Measurements from ENCODE around the gene GCDH.
A peak's percentile ranks its signal among the peaks of the same experiment; 100 is the strongest.
"Not testable (repeated sequence)": the region's sequence is repeated elsewhere in the genome, so short reads cannot be mapped to it uniquely, and the experiment has no call there.

GCDH gene

GRCh38 chr19:12872941-12873890 lies 17.7 kb upstream of the GCDH start:
- peak; percentile 46 for DNase-seq

- no peak for DNase-seq
Observed at GRCh38 chr19:12873891-12874745, 16.8 kb upstream of the GCDH start.

GRCh38 chr19:12875086-12875485 lies 15.9 kb upstream of the GCDH start:
- no peak for DNase-seq

GRCh38 chr19:12880551-12881171 lies 10.3 kb upstream of the GCDH start:
- DNase-seq, result no peak

- peak; percentile 94 for DNase-seq
Observed at GRCh38 chr19:12881172-12881808, 9.7 kb upstream of the GCDH start, which contains the start of gene DNASE2. Gene DNASE2, minus strand, starts transcription at chr19:12881449. Its CDS starts 74 bp downstream, at chr19:12881375.

- no peak for DNase-seq
Observed at GRCh38 chr19:12882589-12882988, 8.4 kb upstream of the GCDH start.

- DNase-seq, result no peak
Observed at GRCh38 chr19:12884202-12884601, 6.8 kb upstream of the GCDH start.

- DNase-seq, result no peak
Observed at GRCh38 chr19:12884627-12884925, 6.4 kb upstream of the GCDH start.

GRCh38 chr19:12884926-12885748 lies 5.8 kb upstream of the GCDH start:
- DNase-seq, result peak; percentile 66

GRCh38 chr19:12885749-12886650 lies 5.0 kb upstream of the GCDH start:
- no peak for DNase-seq

- no peak for DNase-seq
Observed at GRCh38 chr19:12886651-12886968, 4.3 kb upstream of the GCDH start.

- DNase-seq, result no peak
Observed at GRCh38 chr19:12886969-12887747, 3.8 kb upstream of the GCDH start, which contains the start of gene KLF1. Gene KLF1, minus strand, starts transcription at chr19:12887201. Its CDS starts 61 bp downstream, at chr19:12887140.

GRCh38 chr19:12888006-12888603 lies 2.9 kb upstream of the GCDH start:
- DNase-seq, result no peak

- not testable (repeated sequence) for DNase-seq
Observed at GRCh38 chr19:12890299-12890786, 617 bp upstream of the GCDH start.

- DNase-seq, result no peak
Observed at GRCh38 chr19:12891553-12892021, 627 bp downstream of the GCDH start.

- DNase-seq, result no peak
Observed at GRCh38 chr19:12893582-12893981, 2.6 kb downstream of the GCDH start.

- no peak for DNase-seq
Observed at GRCh38 chr19:12896460-12896859, 5.5 kb downstream of the GCDH start.

- DNase-seq, result no peak
Observed at GRCh38 chr19:12899891-12900518, 9.0 kb downstream of the GCDH start.

- no peak for DNase-seq
Observed at GRCh38 chr19:12907166-12907565, 16.2 kb downstream of the GCDH start.

All from eye (tissue), 1 donor.